Inflammatory macrophage treated with lipopolysaccharide for 4 hours (primary cell): ENCODE results near the gene ATRIP.
A peak's percentile ranks its signal among the peaks of the same experiment; 100 is the strongest.
"Not testable (repeated sequence)": the region's sequence is repeated elsewhere in the genome, so short reads cannot be mapped to it uniquely, and the experiment has no call there.

Experiments used
- DNase-seq: peaks from one replicate; pipeline ENCODE4 v3.0.0-alpha.2; 2020

The ATRIP gene

GRCh38 chr3:48472673-48472922 is 26.1 kb downstream of the ATRIP start:
- DNase-seq, result peak; percentile 28

- peak; percentile 100 for DNase-seq
Measured at GRCh38 chr3:48472923-48473616, 26.5 kb downstream of the ATRIP start.

- DNase-seq, result no peak
Measured at GRCh38 chr3:48473617-48473952, 27.0 kb downstream of the ATRIP start.

- DNase-seq, result not testable (repeated sequence)
Measured at GRCh38 chr3:48474031-48474430, 27.5 kb downstream of the ATRIP start.

- DNase-seq, result no peak
Measured at GRCh38 chr3:48474619-48475018, 28.1 kb downstream of the ATRIP start.

- no peak for DNase-seq
Measured at GRCh38 chr3:48475188-48475587, 28.7 kb downstream of the ATRIP start.

GRCh38 chr3:48476426-48477053 is 30.0 kb downstream of the ATRIP start:
- DNase-seq, result no peak

- no peak for DNase-seq
Measured at GRCh38 chr3:48477959-48478520, 31.5 kb downstream of the ATRIP start.

- DNase-seq, result no peak
Measured at GRCh38 chr3:48478626-48479555, 32.4 kb downstream of the ATRIP start.

- DNase-seq, result not testable (repeated sequence)
Measured at GRCh38 chr3:48480891-48481290, 34.4 kb downstream of the ATRIP start.

GRCh38 chr3:48482822-48483221 is 36.3 kb downstream of the ATRIP start:
- not testable (repeated sequence) for DNase-seq

- no peak for DNase-seq
Measured at GRCh38 chr3:48486952-48487351, 40.4 kb downstream of the ATRIP start.

GRCh38 chr3:48492461-48493202 is 46.1 kb downstream of the ATRIP start:
- DNase-seq, result peak; percentile 66

- DNase-seq, result no peak
Measured at GRCh38 chr3:48493203-48493501, 46.6 kb downstream of the ATRIP start.

GRCh38 chr3:48500656-48501055 is 54.1 kb downstream of the ATRIP start:
- DNase-seq, result no peak

GRCh38 chr3:48501196-48501595 is 54.7 kb downstream of the ATRIP start:
- DNase-seq, result no peak

- DNase-seq, result no peak
Measured at GRCh38 chr3:48502121-48502520, 55.6 kb downstream of the ATRIP start.

- no peak for DNase-seq
Measured at GRCh38 chr3:48502728-48503168, 56.2 kb downstream of the ATRIP start.

- no peak for DNase-seq
Measured at GRCh38 chr3:48503401-48504050, 57.0 kb downstream of the ATRIP start.

- peak; percentile 58 for DNase-seq
Measured at GRCh38 chr3:48504051-48504946, 57.8 kb downstream of the ATRIP start, which contains the start of gene SHISA5. SHISA5 (minus strand) TSS chr3:48504174; CDS start chr3:48504094, 80 bp downstream.

- no peak for DNase-seq
Measured at GRCh38 chr3:48505146-48505545, 58.6 kb downstream of the ATRIP start.
